ENCODE data around the gene STARD5.

DNA sequence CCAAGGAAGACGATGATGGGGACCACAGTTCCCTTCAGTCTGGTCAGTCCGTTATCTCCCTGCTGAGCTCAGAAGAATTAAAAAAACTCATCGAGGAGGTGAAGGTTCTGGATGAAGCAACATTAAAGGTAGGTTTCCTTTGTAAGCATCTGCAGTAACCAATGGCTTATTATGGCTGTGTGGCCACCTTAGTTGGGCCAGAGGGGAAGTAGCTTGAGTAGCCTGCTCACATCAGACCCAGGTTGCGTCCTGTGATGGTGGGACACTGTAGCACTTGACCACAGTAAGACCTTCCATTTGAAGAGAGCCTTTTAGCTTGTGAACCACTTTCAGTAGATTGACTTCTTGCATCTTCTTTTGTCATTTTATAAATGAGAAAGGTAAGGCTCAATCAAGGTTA lies 22.6 kb downstream of the STARD5 start:
- TF ChIP-seq, protein P1, sequence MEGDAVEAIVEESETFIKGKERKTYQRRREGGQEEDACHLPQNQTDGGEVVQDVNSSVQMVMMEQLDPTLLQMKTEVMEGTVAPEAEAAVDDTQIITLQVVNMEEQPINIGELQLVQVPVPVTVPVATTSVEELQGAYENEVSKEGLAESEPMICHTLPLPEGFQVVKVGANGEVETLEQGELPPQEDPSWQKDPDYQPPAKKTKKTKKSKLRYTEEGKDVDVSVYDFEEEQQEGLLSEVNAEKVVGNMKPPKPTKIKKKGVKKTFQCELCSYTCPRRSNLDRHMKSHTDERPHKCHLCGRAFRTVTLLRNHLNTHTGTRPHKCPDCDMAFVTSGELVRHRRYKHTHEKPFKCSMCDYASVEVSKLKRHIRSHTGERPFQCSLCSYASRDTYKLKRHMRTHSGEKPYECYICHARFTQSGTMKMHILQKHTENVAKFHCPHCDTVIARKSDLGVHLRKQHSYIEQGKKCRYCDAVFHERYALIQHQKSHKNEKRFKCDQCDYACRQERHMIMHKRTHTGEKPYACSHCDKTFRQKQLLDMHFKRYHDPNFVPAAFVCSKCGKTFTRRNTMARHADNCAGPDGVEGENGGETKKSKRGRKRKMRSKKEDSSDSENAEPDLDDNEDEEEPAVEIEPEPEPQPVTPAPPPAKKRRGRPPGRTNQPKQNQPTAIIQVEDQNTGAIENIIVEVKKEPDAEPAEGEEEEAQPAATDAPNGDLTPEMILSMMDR (IDR thresholded peaks at IDR 0.05; ENCODE audit: low read depth, low read length), result no peak
- TF ChIP-seq POLR2A (IDR thresholded peaks at IDR 0.05; ENCODE audit: extremely low read depth, insufficient read length), result no peak
- TF ChIP-seq, protein P2, sequence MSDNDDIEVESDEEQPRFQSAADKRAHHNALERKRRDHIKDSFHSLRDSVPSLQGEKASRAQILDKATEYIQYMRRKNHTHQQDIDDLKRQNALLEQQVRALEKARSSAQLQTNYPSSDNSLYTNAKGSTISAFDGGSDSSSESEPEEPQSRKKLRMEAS (IDR thresholded peaks at IDR 0.05; ENCODE audit: low read depth, low read length), result no peak
